HCT116 (cell line): ENCODE data around the gene DNM3. TPM values are rescaled to one million over a fixed set of nuclear protein-coding genes. Genes with fewer than 3 reads are reported as not detected.

Experiments used
- ATAC-seq: fragments of 200-7000 bp; cut with Tn5 transposase; 2 replicates; pipeline ENCODE4 v1.9.1; 2020; ENCODE audit warnings: mild to moderate bottlenecking, moderate library complexity
- BruUV-seq: library from RNA; stranded (reverse); fragments of 400-500 nt; replicated peaks from 2 replicates; lab custom pipeline; 2021; lab: Mats Ljungman, UMichigan
- CTCF ChIA-PET: fragments of 300-600 bp; sonication (Branson Sonifier 250); formaldehyde crosslinking; loops from one replicate; lab custom pipeline; 2021; ENCODE audit warnings: antibody characterized with exemption; lab: Charles Lee
- POLR2A ChIA-PET: fragments of 300-600, 350-600 bp; sonication (Branson Sonifier 250); formaldehyde crosslinking; loops from one replicate; lab custom pipeline; 2021; ENCODE audit warnings: antibody characterized with exemption; lab: Charles Lee
- RAD21 ChIA-PET, 2 experiments: fragments of 300-600 bp; sonication (Branson Sonifier 250); formaldehyde crosslinking; loops; one replicate each; lab custom pipeline; 2023; ENCODE audit warnings: low total read pairs in 2 of 2; ENCODE audit not compliant: uncharacterized antibody in 2 of 2, unreplicated experiment in 2 of 2, low non-redundant PET in 1 of 2; lab: Charles Lee
- DNase-seq: peaks from one replicate; pipeline ENCODE4 v3.0.0-alpha.2; 2010; ENCODE audit warnings: low read depth, low spot score
- H2AFZ ChIP-seq: fragments of 200-600 bp; shearing (Covaris generic), sonication (generic); 2 replicates; pipeline ENCODE4 v1.6.1; 2017; ENCODE audit warnings: low read depth, mixed run types, mixed read lengths, antibody characterized with exemption, low read length; ENCODE audit not compliant: poor library complexity, severe bottlenecking
- H3K27ac ChIP-seq: 2 replicates; pipeline ENCODE4 v1.5.1; 2012; ENCODE audit warnings: low read depth, low read length
- H3K27me3 ChIP-seq: fragments of 200-600 bp; sonication (generic); 2 replicates; pipeline ENCODE4 v1.6.1; 2016; ENCODE audit warnings: mixed run types, low read length, mixed read lengths; ENCODE audit not compliant: insufficient read depth
- H3K36me3 ChIP-seq, 2 experiments: fragments of 200-500 bp in 1 of 2; fragments of 200-600 bp in 1 of 2; sonication (Bioruptor generic) in 1 of 2; sonication (generic) in 1 of 2; 2 replicates each; pipeline versions ENCODE4 v1.5.1 to v1.6.1; 2014 to 2016; ENCODE audit warnings: low read length in 2 of 2, inconsistent platforms in 1 of 2, mixed read lengths in 1 of 2, mixed run types in 1 of 2; ENCODE audit not compliant: insufficient read depth in 2 of 2, control insufficient read depth in 1 of 2
- H3K4me1 ChIP-seq, 2 experiments: fragments of 200-600 bp in 1 of 2; sonication (generic) in 1 of 2; 2 replicates each; pipeline versions ENCODE4 v1.5.1 to v1.6.1; 2012 to 2017; ENCODE audit warnings: low read length in 2 of 2, inconsistent platforms in 1 of 2, mild to moderate bottlenecking in 1 of 2, mixed read lengths in 1 of 2, mixed run types in 1 of 2, moderate library complexity in 1 of 2; ENCODE audit not compliant: insufficient read depth in 2 of 2, control insufficient read depth in 1 of 2
- H3K4me2 ChIP-seq: fragments of 200-600 bp; sonication (generic); 2 replicates; pipeline ENCODE4 v1.6.1; 2017; ENCODE audit warnings: mixed run types, low read length, mixed read lengths
- H3K4me3 ChIP-seq, 2 experiments: fragments of 200-600 bp in 1 of 2; sonication (generic) in 1 of 2; replicated peaks in 1 of 2; 2 replicates each; pipeline ENCODE4 v1.5.1; 2011 to 2016; ENCODE audit warnings: low read length in 2 of 2, control low read depth in 1 of 2, low read depth in 1 of 2, mild to moderate bottlenecking in 1 of 2, mixed read lengths in 1 of 2, mixed run types in 1 of 2
- H3K79me2 ChIP-seq: fragments of 200-600 bp; sonication (generic); 2 replicates; pipeline ENCODE4 v1.6.1; 2017; ENCODE audit warnings: mild to moderate bottlenecking, mixed run types, low read length, moderate library complexity, mixed read lengths; ENCODE audit not compliant: insufficient read depth
- H3K9ac ChIP-seq: fragments of 200-600 bp; sonication (generic); 2 replicates; pipeline ENCODE4 v1.6.1; 2016; ENCODE audit warnings: low read length, mixed read lengths
- H3K9me2 ChIP-seq: fragments of 200-600 bp; sonication (generic), shearing (Covaris generic); 2 replicates; pipeline ENCODE4 v1.6.1; 2017; ENCODE audit warnings: mixed run types, mild to moderate bottlenecking, moderate library complexity; ENCODE audit not compliant: insufficient read depth
- H3K9me3 ChIP-seq, 2 experiments: fragments of 200-500 bp in 1 of 2; fragments of 200-600 bp in 1 of 2; sonication (Bioruptor generic) in 1 of 2; sonication (generic) in 1 of 2; 2 replicates each; pipeline ENCODE4 v1.6.1; 2014 to 2017; ENCODE audit warnings: low read length in 2 of 2, mixed read lengths in 2 of 2, inconsistent platforms in 1 of 2, low read depth in 1 of 2, mild to moderate bottlenecking in 1 of 2, mixed run types in 1 of 2, moderate library complexity in 1 of 2; ENCODE audit not compliant: control insufficient read depth in 1 of 2, insufficient read depth in 1 of 2
- H4K20me1 ChIP-seq: fragments of 200-600 bp; sonication (generic), shearing (Covaris generic); 2 replicates; pipeline ENCODE4 v1.6.1; 2017; ENCODE audit warnings: mixed run types, mild to moderate bottlenecking, moderate library complexity; ENCODE audit not compliant: insufficient read depth
- ATF3 ChIP-seq: IDR thresholded peaks from 2 replicates; pipeline ENCODE4 v1.6.1; 2012
- CBX3 ChIP-seq: IDR thresholded peaks from 2 replicates; pipeline ENCODE4 v1.6.1; 2012; ENCODE audit warnings: low read depth
- CEBPB ChIP-seq: IDR thresholded peaks from 2 replicates; pipeline ENCODE4 v1.6.1; 2012; ENCODE audit warnings: low read depth
- CTCF ChIP-seq, 3 experiments: fragments of 200-600 bp in 1 of 3; sonication (generic) in 1 of 3; IDR thresholded peaks in 2 of 3; conservative IDR thresholded peaks in 1 of 3; 2 replicates each; pipeline ENCODE4 v1.5.1; 2012 to 2017; ENCODE audit warnings: low read depth in 2 of 3, low read length in 2 of 3, antibody characterized with exemption in 1 of 3, borderline replicate concordance in 1 of 3, control low read depth in 1 of 3, mild to moderate bottlenecking in 1 of 3, mixed read lengths in 1 of 3, mixed run types in 1 of 3, moderate library complexity in 1 of 3; ENCODE audit not compliant: insufficient read depth in 1 of 3
- EGR1 ChIP-seq: IDR thresholded peaks from 2 replicates; pipeline ENCODE4 v1.6.1; 2012; ENCODE audit warnings: low read depth
- ELF1 ChIP-seq: IDR thresholded peaks from 2 replicates; pipeline ENCODE4 v1.6.1; 2012; ENCODE audit warnings: low read depth, borderline replicate concordance
- EZH2 ChIP-seq: fragments of 200-600 bp; sonication (generic); IDR thresholded peaks from 2 replicates; pipeline ENCODE4 v1.6.1; 2017; ENCODE audit warnings: antibody characterized with exemption, mixed run types
- EZH2phosphoT487 ChIP-seq: fragments of 200-600 bp; IDR thresholded peaks from 2 replicates; pipeline ENCODE4 v1.6.1; 2018; ENCODE audit warnings: antibody characterized with exemption, borderline replicate concordance
- JUND ChIP-seq: IDR thresholded peaks from 2 replicates; pipeline ENCODE4 v1.6.1; 2012
- POLR2A ChIP-seq: IDR thresholded peaks from 2 replicates; pipeline ENCODE4 v1.7.0; 2011; ENCODE audit warnings: borderline replicate concordance; ENCODE audit not compliant: insufficient read depth, insufficient read length; ENCODE audit errors: extremely low read depth
- POLR2AphosphoS5 ChIP-seq: IDR thresholded peaks from 2 replicates; pipeline ENCODE4 v1.6.1; 2011; ENCODE audit warnings: mild to moderate bottlenecking, low read depth, low read length, moderate library complexity
- RAD21 ChIP-seq: IDR thresholded peaks from 2 replicates; pipeline ENCODE4 v1.6.1; 2012; ENCODE audit warnings: low read depth, mild to moderate bottlenecking
- SIN3A ChIP-seq: IDR thresholded peaks from 2 replicates; pipeline ENCODE4 v1.6.1; 2012; ENCODE audit warnings: low read depth
- SP1 ChIP-seq: IDR thresholded peaks from 2 replicates; pipeline ENCODE4 v1.6.1; 2012; ENCODE audit warnings: low read depth
- SRF ChIP-seq: IDR thresholded peaks from 2 replicates; pipeline ENCODE4 v1.6.1; 2012; ENCODE audit warnings: low read depth
- ZBTB33 ChIP-seq: IDR thresholded peaks from 2 replicates; pipeline ENCODE4 v1.6.1; 2011; ENCODE audit warnings: mild to moderate bottlenecking, low read length, moderate library complexity; ENCODE audit not compliant: insufficient replicate concordance; ENCODE audit errors: extremely low read depth
- ZFX ChIP-seq: fragments of 450-650 bp; IDR thresholded peaks from 2 replicates; pipeline ENCODE4 v1.6.1; 2017
- ZNF274 ChIP-seq: fragments of 200-500 bp; sonication (Bioruptor generic); IDR thresholded peaks from 2 replicates; pipeline ENCODE4 v1.6.1; 2014; ENCODE audit warnings: mild to moderate bottlenecking, low read depth, low read length, inconsistent platforms
- intact Hi-C: fragments of 100-400 bp; cut with micrococcal nuclease; formaldehyde crosslinking; loops from 2 replicates; pipeline ENCODE4 v1.10.0; 2022
- total RNA-seq: library from RNA; stranded (reverse); gene quantifications from one replicate; pipeline ENCODE4 v1.2.1, GENCODE V29; 2021; ENCODE audit not compliant: unreplicated experiment
- TF ChIP-seq, protein P1 (sequence below): IDR thresholded peaks from 2 replicates; pipeline ENCODE4 v1.6.1; 2012; ENCODE audit warnings: low read depth

Gene DNM3
- total RNA-seq, 1 experiment from 2014 or later = 3.1 TPM

GRCh38 chr1:172148213-172148612, 306.9 kb downstream of the DNM3 start:
- Histone ChIP-seq H2AFZ (no peak overlapping the region), H3K9me2 (no peaks in the 10 kb centered on the region), H3K9me3 (no peaks in the 10 kb centered on the region), H3K4me1 (no peaks in the 10 kb centered on the region)
- CTCF ChIA-PET = no interaction called here
- POLR2A ChIA-PET = no interaction called here
- TF ChIP-seq EZH2 (no peak), ZFX (no peak), POLR2A (no peak), EZH2phosphoT487 (no peak), POLR2AphosphoS5 (no peak), ZBTB33 (no peak), CEBPB (no peak), CBX3 (no peak), SP1 (no peak), ATF3 (no peak), ZNF274 (no peak), EGR1 (no peak), JUND (no peak), SRF (no peak), SIN3A (no peak), CTCF (IDR thresholded peaks at IDR 0.05 in 2 of 3, conservative IDR thresholded peaks at IDR 0.05 in 1 of 3; ENCODE audit: borderline replicate concordance in 1 of 3, insufficient read depth in 1 of 3, low read depth in 2 of 3, low read length in 2 of 3) (no peak), RAD21 (no peak), ELF1 (no peak)
- TF ChIP-seq, protein P1, sequence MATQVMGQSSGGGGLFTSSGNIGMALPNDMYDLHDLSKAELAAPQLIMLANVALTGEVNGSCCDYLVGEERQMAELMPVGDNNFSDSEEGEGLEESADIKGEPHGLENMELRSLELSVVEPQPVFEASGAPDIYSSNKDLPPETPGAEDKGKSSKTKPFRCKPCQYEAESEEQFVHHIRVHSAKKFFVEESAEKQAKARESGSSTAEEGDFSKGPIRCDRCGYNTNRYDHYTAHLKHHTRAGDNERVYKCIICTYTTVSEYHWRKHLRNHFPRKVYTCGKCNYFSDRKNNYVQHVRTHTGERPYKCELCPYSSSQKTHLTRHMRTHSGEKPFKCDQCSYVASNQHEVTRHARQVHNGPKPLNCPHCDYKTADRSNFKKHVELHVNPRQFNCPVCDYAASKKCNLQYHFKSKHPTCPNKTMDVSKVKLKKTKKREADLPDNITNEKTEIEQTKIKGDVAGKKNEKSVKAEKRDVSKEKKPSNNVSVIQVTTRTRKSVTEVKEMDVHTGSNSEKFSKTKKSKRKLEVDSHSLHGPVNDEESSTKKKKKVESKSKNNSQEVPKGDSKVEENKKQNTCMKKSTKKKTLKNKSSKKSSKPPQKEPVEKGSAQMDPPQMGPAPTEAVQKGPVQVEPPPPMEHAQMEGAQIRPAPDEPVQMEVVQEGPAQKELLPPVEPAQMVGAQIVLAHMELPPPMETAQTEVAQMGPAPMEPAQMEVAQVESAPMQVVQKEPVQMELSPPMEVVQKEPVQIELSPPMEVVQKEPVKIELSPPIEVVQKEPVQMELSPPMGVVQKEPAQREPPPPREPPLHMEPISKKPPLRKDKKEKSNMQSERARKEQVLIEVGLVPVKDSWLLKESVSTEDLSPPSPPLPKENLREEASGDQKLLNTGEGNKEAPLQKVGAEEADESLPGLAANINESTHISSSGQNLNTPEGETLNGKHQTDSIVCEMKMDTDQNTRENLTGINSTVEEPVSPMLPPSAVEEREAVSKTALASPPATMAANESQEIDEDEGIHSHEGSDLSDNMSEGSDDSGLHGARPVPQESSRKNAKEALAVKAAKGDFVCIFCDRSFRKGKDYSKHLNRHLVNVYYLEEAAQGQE = no peak
- TF ChIP-seq, all 23 proteins: peak for 0
- no TSS peak for BruUV-seq
- Histone ChIP-seq H3K4me3 (no peak overlapping the region), H3K36me3 (no peaks in the 10 kb centered on the region), H4K20me1 (no peaks in the 10 kb centered on the region), H3K27ac (no peak overlapping the region), H3K4me2 (no peak overlapping the region), H3K79me2 (no peaks in the 10 kb centered on the region), H3K9ac (no peak overlapping the region), H3K27me3 (no peaks in the 10 kb centered on the region)
- DNase-seq (no peak), ATAC-seq (no peak)
- RAD21 ChIA-PET = no interaction called here
- intact Hi-C loops = no loop called here
